Right renal cortex interstitium (tissue), 3 donors: ENCODE measurements around the gene CTBP2. TPM values are rescaled to one million over a fixed set of nuclear protein-coding genes. Genes with fewer than 3 reads are reported as not detected.

Experiments used
- DNase-seq, 3 donors: peaks; one replicate each; pipeline ENCODE4 v3.0.0-alpha.2; 2013; ENCODE audit warnings: low read depth in 3 of 3, low spot score in 2 of 3
- polyA plus RNA-seq, 3 donors: library from polyadenylated mRNA; unstranded; fragments of 120-200 nt; gene quantifications; one replicate each; pipeline ENCODE4 v1.2.1, GENCODE V29; 2013; ENCODE audit not compliant: insufficient read length in 3 of 3

Gene CTBP2
- polyA plus RNA-seq, 3 donors: 83.7 to 92.7 (median 88.2) TPM

- no peak for DNase-seq
These were observed 127.8 kb downstream of the CTBP2 start for GRCh38 chr10:125032474-125033020.

- no peak for DNase-seq
These were observed 129.7 kb downstream of the CTBP2 start for GRCh38 chr10:125030567-125031197.

- DNase-seq: no peak
These were observed 130.7 kb downstream of the CTBP2 start for GRCh38 chr10:125029584-125030242.

GRCh38 chr10:125027871-125028869 is 132.2 kb downstream of the CTBP2 start:
- DNase-seq: no peak

- DNase-seq: no peak
These were observed 133.2 kb downstream of the CTBP2 start for GRCh38 chr10:125026974-125027735.

- no peak for DNase-seq
These were observed 134.1 kb downstream of the CTBP2 start for GRCh38 chr10:125026036-125026931.

GRCh38 chr10:125025341-125025740 is 135.0 kb downstream of the CTBP2 start:
- no peak for DNase-seq

GRCh38 chr10:125024497-125025234 is 135.7 kb downstream of the CTBP2 start:
- no peak for DNase-seq

- DNase-seq: no peak
These were observed 136.4 kb downstream of the CTBP2 start for GRCh38 chr10:125023862-125024496.

- DNase-seq: no peak
These were observed 137.1 kb downstream of the CTBP2 start for GRCh38 chr10:125023255-125023654.

- DNase-seq: no peak
These were observed 137.7 kb downstream of the CTBP2 start for GRCh38 chr10:125022671-125023070.

- DNase-seq: no peak
These were observed 138.5 kb downstream of the CTBP2 start for GRCh38 chr10:125021686-125022344.

- DNase-seq: no peak
These were observed 139.5 kb downstream of the CTBP2 start for GRCh38 chr10:125020871-125021270.

GRCh38 chr10:125020386-125020785 is 140.0 kb downstream of the CTBP2 start:
- DNase-seq: no peak

- no peak for DNase-seq
These were observed 141.7 kb downstream of the CTBP2 start for GRCh38 chr10:125018576-125019143.

- DNase-seq: no peak
These were observed 142.6 kb downstream of the CTBP2 start for GRCh38 chr10:125017547-125018298.
